Epithelial cell of proximal tubule (primary cell): ENCODE measurements around the gene RPAP3. TPM values are rescaled to one million over a fixed set of nuclear protein-coding genes. Genes with fewer than 3 reads are reported as not detected.

ENCODE experiments used
- DNase-seq: peaks from one replicate; pipeline ENCODE4 v3.0.0-alpha.2; 2011; ENCODE audit warnings: low read depth
- H3K4me3 ChIP-seq: 2 replicates; pipeline ENCODE4 v1.5.1; 2011; ENCODE audit warnings: low read depth, mild to moderate bottlenecking, low read length
- CTCF ChIP-seq: conservative IDR thresholded peaks from 2 replicates; pipeline ENCODE4 v1.5.1; 2012; ENCODE audit warnings: low read depth, mild to moderate bottlenecking, low read length
- total RNA-seq: library from RNA; depleted of rRNA; stranded (reverse); fragments of >200 nt; gene quantifications from 2 replicates; pipeline ENCODE4 v1.2.3, GENCODE V29; 2015

RPAP3 gene
- total RNA-seq, 1 donor from 2014 or later, result 23.1 TPM

- no peak overlapping the region for H3K4me3 ChIP-seq
- TF ChIP-seq CTCF, result no peak
- DNase-seq, result no peak
These were observed 93.9 kb downstream of the RPAP3 start for GRCh38 chr12:47611906-47612305.

Other genes starting within 250 kb of the RPAP3 start
- gene ENDOU, start 19.5 kb upstream of the RPAP3 start, total RNA-seq, result not detected in 2 replicates
- 8.5 and 102 TPM in 2 replicates for gene RAPGEF3, start 52.9 kb upstream of the RPAP3 start, total RNA-seq
- gene SLC48A1, start 67.2 kb upstream of the RPAP3 start, total RNA-seq, result 10.4 and 51.8 TPM in 2 replicates
- gene HDAC7, start 113.9 kb upstream of the RPAP3 start, total RNA-seq, result 70.2 and 84.4 TPM in 2 replicates
- 4.7 and 6.7 TPM in 2 replicates for gene VDR, start 199.0 kb upstream of the RPAP3 start, total RNA-seq